Pancreas (tissue), 10 donors: ENCODE measurements around the gene GTF2A1L. TPM values are rescaled to one million over a fixed set of nuclear protein-coding genes. Genes with fewer than 3 reads are reported as not detected.

ENCODE experiments used
- ATAC-seq, 4 donors: fragments of 200-7000 bp; cut with Tn5 transposase; one replicate each; pipeline versions ENCODE4 v1.8.0 to v1.9.1; 2020; ENCODE audit warnings: mild to moderate bottlenecking in 4 of 4, moderate library complexity in 4 of 4
- DNase-seq, 6 donors: peaks; one replicate each; pipeline ENCODE4 v3.0.0-alpha.2; 2020
- FAIRE-seq: peaks from 2 replicates; lab custom pipeline; 2012; peaks lifted over from hg19 to GRCh38; lab: Jason Lieb, UNC
- H3K27ac ChIP-seq, 4 donors: fragments of 200-600 bp; sonication (generic); 1 replicate in 3 of 4; 2 replicates in 1 of 4; pipeline versions ENCODE4 v1.5.0 to v1.8.0; 2020
- H3K27me3 ChIP-seq, 4 donors: fragments of 200-600 bp; one replicate each; pipeline ENCODE4 v1.8.0; 2021
- H3K36me3 ChIP-seq, 3 donors: fragments of 200-600 bp; sonication (generic) in 1 of 3; one replicate each; pipeline versions ENCODE4 v1.5.0 to v1.8.0; 2020 to 2021
- H3K4me1 ChIP-seq, 3 donors: fragments of 200-600 bp; one replicate each; pipeline ENCODE4 v1.8.0; 2021
- H3K4me3 ChIP-seq, 4 donors: fragments of 200-600 bp; sonication (generic) in 2 of 4; one replicate each; pipeline versions ENCODE4 v1.5.0 to v1.8.0; 2020 to 2021
- H3K9me3 ChIP-seq, 4 donors: fragments of 200-600 bp; one replicate each; pipeline ENCODE4 v1.8.0; 2021
- CTCF ChIP-seq, 4 donors: fragments of 200-600 bp; sonication (generic) in 3 of 4; IDR thresholded peaks; one replicate each; pipeline versions ENCODE4 v1.5.0 to v1.8.0; 2021; ENCODE audit warnings: antibody characterized with exemption in 4 of 4
- WGBS, 2 donors: extraction: QIAGEN DNeasy Blood & Tissue Kit; methylation state at CpG; one replicate each; pipeline ENCODE4 v1.1.7; 2013; 5-methylcytosine and 5-hydroxymethylcytosine counted together
- intact Hi-C, 3 donors: fragments of 100-400 bp; cut with DNase I; formaldehyde crosslinking; loops; one replicate each; pipeline versions ENCODE4 v1.11.1 to v1.14.2; 2022
- polyA plus RNA-seq, 2 donors: library from polyadenylated mRNA; stranded (reverse); fragments of 200-250 nt; gene quantifications; one replicate each; pipeline ENCODE4 v1.2.3, GENCODE V29; 2013
- total RNA-seq, 6 donors: library from RNA; stranded (reverse); fragmentation: NEBNext Ultra II Directional in 4 of 6; extraction: Animal tissue kit (Norgen Biotek cat#: 25700) in 4 of 6; gene quantifications; one replicate each; pipeline versions ENCODE4 v1.2.1 to v1.2.4, GENCODE V29; 2021 to 2023
- donor health status: healthy with polysubstance abuse.
- donor health status: DM: no; HTN: no; CAD: no; lungs with moderate emphysema.
- donor health status: DM: no; HTN: no; CAD: no.
- donor health status: control.
- donor health status: control.
- donor health status: Bipolar disorder and iron deficiency.
- donor health status: DM: yes; HTN: yes; CAD: no.
- donor health status: DM: no; HTN: no; CAD: no.
- donor health status: DM: no; HTN: no; CAD: no.
- donor health status: DM: yes; HTN: yes; CAD: no.

Gene GTF2A1L
- total and polyA plus RNA-seq, 8 donors: 0.17 to 0.42 TPM; not detected in 6

- FAIRE-seq (no peak), DNase-seq (no peak), ATAC-seq (no peak)
- intact Hi-C loops: no loop called here
- no peaks in the 10 kb centered on the region for H3K4me1 ChIP-seq
- no peaks in the 10 kb centered on the region for H3K36me3 ChIP-seq
- H3K9me3 ChIP-seq: no peaks in the 10 kb centered on the region
- 50 to 53% methylated on average over 7 of the region's 7 CpGs for WGBS, 2 donors
- H3K4me3 ChIP-seq: no peak overlapping the region
- H3K27ac ChIP-seq: no peak overlapping the region
- TF ChIP-seq CTCF (IDR thresholded peaks at IDR 0.05): no peak
- H3K27me3 ChIP-seq: no peaks in the 10 kb centered on the region
These were observed 108.2 kb downstream of the GTF2A1L start for GRCh38 chr2:48725696-48726494.

- no peak for FAIRE-seq
- Histone ChIP-seq H3K36me3 (no peaks in the 10 kb centered on the region), H3K4me1 (no peaks in the 10 kb centered on the region), H3K9me3 (no peaks in the 10 kb centered on the region), H3K27ac (no peak overlapping the region), H3K27me3 (no peaks in the 10 kb centered on the region), H3K4me3 (no peak overlapping the region)
- no peak for DNase-seq
- no peak for ATAC-seq
- 40 to 62% methylated on average over 2 of the region's 2 CpGs for WGBS, 2 donors
- intact Hi-C loops: no loop called here
- no peak for TF ChIP-seq CTCF (IDR thresholded peaks at IDR 0.05)
These were observed 109.9 kb downstream of the GTF2A1L start for GRCh38 chr2:48727560-48727959.

GRCh38 chr2:48728295-48728694, 110.6 kb downstream of the GTF2A1L start:
- 51 to 61% methylated on average over 2 of the region's 2 CpGs for WGBS, 2 donors
- no peak for DNase-seq
- no peak overlapping the region for H3K27ac ChIP-seq
- no peaks in the 10 kb centered on the region for H3K9me3 ChIP-seq
- FAIRE-seq: no peak
- ATAC-seq: no peak
- no peaks in the 10 kb centered on the region for H3K4me1 ChIP-seq
- no peak overlapping the region for H3K4me3 ChIP-seq
- no peaks in the 10 kb centered on the region for H3K36me3 ChIP-seq
- intact Hi-C loops: no loop called here
- TF ChIP-seq CTCF (IDR thresholded peaks at IDR 0.05): no peak
- H3K27me3 ChIP-seq: no peaks in the 10 kb centered on the region

GRCh38 chr2:48728840-48729239, 111.2 kb downstream of the GTF2A1L start:
- intact Hi-C loops: no loop called here
- no peaks in the 10 kb centered on the region for H3K27me3 ChIP-seq
- H3K4me3 ChIP-seq: no peak overlapping the region
- H3K9me3 ChIP-seq: no peaks in the 10 kb centered on the region
- TF ChIP-seq CTCF (IDR thresholded peaks at IDR 0.05): no peak
- no peaks in the 10 kb centered on the region for H3K4me1 ChIP-seq
- no peak overlapping the region for H3K27ac ChIP-seq
- no peak for FAIRE-seq
- no peak for ATAC-seq
- DNase-seq: no peak
- no peaks in the 10 kb centered on the region for H3K36me3 ChIP-seq

Other genes starting within 250 kb of the GTF2A1L start
- 10 to 100 TPM in 3 of 6 donors, 1 to 10 TPM in 3; 6.7 to 15.4 (median 10.1) TPM for gene PPP1R21, start 177.1 kb upstream of the GTF2A1L start, total RNA-seq
- gene PPP1R21, start 177.1 kb upstream of the GTF2A1L start, polyA plus RNA-seq: 10 to 100 TPM; 17.4 to 24.7 TPM
- gene STON1, start 87.7 kb upstream of the GTF2A1L start, total RNA-seq: 1 to 10 TPM; 1.2 to 4.9 (median 2.4) TPM
- 1 to 10 TPM; 1.7 to 1.9 TPM for gene STON1, start 87.7 kb upstream of the GTF2A1L start, polyA plus RNA-seq
- gene LHCGR, start 137.9 kb downstream of the GTF2A1L start, total RNA-seq: not detected
- gene LHCGR, start 137.9 kb downstream of the GTF2A1L start, polyA plus RNA-seq: not detected